WTC11 (cell line): ENCODE measurements around the gene PHC2. TPM values are rescaled to one million over a fixed set of nuclear protein-coding genes. Genes with fewer than 3 reads are reported as not detected.

Source experiments
- ATAC-seq: fragments of 200-7000 bp; cut with Tn5 transposase; 2 replicates; pipeline ENCODE4 v1.10.0; 2021; ENCODE audit warnings: mild to moderate bottlenecking, moderate library complexity
- CTCF ChIA-PET: fragments of 300-600 bp; sonication (Branson Sonifier 250); formaldehyde crosslinking; loops from one replicate; lab custom pipeline; 2021; ENCODE audit warnings: antibody characterized with exemption; lab: Charles Lee
- POLR2A ChIA-PET: fragments of 350-600 bp; sonication (Branson Sonifier 250); formaldehyde crosslinking; loops from one replicate; lab custom pipeline; 2021; ENCODE audit warnings: antibody characterized with exemption; lab: Charles Lee
- DNase-seq: peaks from one replicate; pipeline ENCODE4 v3.0.0; 2021; ENCODE audit warnings: low spot score
- H3K27ac Mint-ChIP-seq: 2 replicates; pipeline ENCODE4 v1.8.0; 2021; ENCODE audit warnings: mixed read lengths
- H3K27me3 Mint-ChIP-seq: 2 replicates; pipeline ENCODE4 v1.8.0; 2021; ENCODE audit warnings: low read depth, mild to moderate bottlenecking, moderate library complexity, mixed read lengths
- H3K36me3 Mint-ChIP-seq: 2 replicates; pipeline ENCODE4 v1.8.0; 2021; ENCODE audit warnings: mixed read lengths
- H3K4me1 Mint-ChIP-seq: 2 replicates; pipeline ENCODE4 v1.8.0; 2022; ENCODE audit warnings: mixed read lengths
- H3K4me3 Mint-ChIP-seq: 2 replicates; pipeline ENCODE4 v1.8.0; 2021; ENCODE audit warnings: mild to moderate bottlenecking, moderate library complexity, mixed read lengths
- H3K9me3 Mint-ChIP-seq: 2 replicates; pipeline ENCODE4 v1.8.0; 2021; ENCODE audit warnings: mixed read lengths
- AFF4 ChIP-seq: sonication (generic); formaldehyde crosslinking; IDR thresholded peaks from 2 replicates; pipeline ENCODE4 v1.8.1; 2023; ENCODE audit warnings: mild to moderate bottlenecking, missing genetic modification reagents, borderline replicate concordance
- ATF2 ChIP-seq: sonication (generic); formaldehyde crosslinking; IDR thresholded peaks from 2 replicates; pipeline ENCODE4 v1.8.1; 2022; ENCODE audit warnings: low read depth, missing genetic modification reagents, borderline replicate concordance
- CDX4 ChIP-seq: fragments of 250-450 bp; sonication (Bioruptor Pico); IDR thresholded peaks from 2 replicates; pipeline ENCODE4 v1.9.0; 2021; ENCODE audit warnings: moderate library complexity, mild to moderate bottlenecking, inconsistent platforms, borderline replicate concordance
- E2F1 ChIP-seq: sonication (generic); formaldehyde crosslinking; IDR thresholded peaks from 2 replicates; pipeline ENCODE4 v1.8.0; 2022; ENCODE audit warnings: mild to moderate bottlenecking, missing genetic modification reagents
- E2F5 ChIP-seq: sonication (generic); formaldehyde crosslinking; IDR thresholded peaks from 2 replicates; pipeline ENCODE4 v1.8.1; 2022; ENCODE audit warnings: mild to moderate bottlenecking, moderate library complexity, missing genetic modification reagents
- EMX1 ChIP-seq: fragments of 250-450 bp; sonication (Bioruptor Pico); IDR thresholded peaks from 2 replicates; pipeline ENCODE4 v1.8.0; 2021; ENCODE audit warnings: mild to moderate bottlenecking
- GABPB1 ChIP-seq: sonication (generic); formaldehyde crosslinking; IDR thresholded peaks from 2 replicates; pipeline ENCODE4 v1.8.1; 2023; ENCODE audit warnings: mild to moderate bottlenecking, missing genetic modification reagents
- JUN ChIP-seq: sonication (generic); formaldehyde crosslinking; IDR thresholded peaks from 2 replicates; pipeline ENCODE4 v1.8.0; 2023; ENCODE audit warnings: mild to moderate bottlenecking, missing genetic modification reagents
- MXD4 ChIP-seq: fragments of 250-450 bp; sonication (Bioruptor Pico); IDR thresholded peaks from 2 replicates; pipeline ENCODE4 v1.8.0; 2021; ENCODE audit warnings: mild to moderate bottlenecking, moderate library complexity, borderline replicate concordance
- NFE2L1 ChIP-seq: sonication (generic); formaldehyde crosslinking; IDR thresholded peaks from 2 replicates; pipeline ENCODE4 v1.8.1; 2023; ENCODE audit warnings: missing genetic modification reagents
- NFYB ChIP-seq: sonication (generic); formaldehyde crosslinking; conservative IDR thresholded peaks from 2 replicates; pipeline ENCODE4 v1.8.0; 2022; ENCODE audit warnings: low read depth, missing genetic modification reagents
- NR1H2 ChIP-seq: sonication (generic); formaldehyde crosslinking; IDR thresholded peaks from 2 replicates; pipeline ENCODE4 v1.9.0; 2021; ENCODE audit warnings: mild to moderate bottlenecking, moderate library complexity, missing genetic modification reagents
- PREB ChIP-seq: sonication (generic); formaldehyde crosslinking; IDR thresholded peaks from 2 replicates; pipeline ENCODE4 v1.8.1; 2022; ENCODE audit warnings: mild to moderate bottlenecking, missing genetic modification reagents, moderate library complexity, borderline replicate concordance
- RELA ChIP-seq: sonication (generic); formaldehyde crosslinking; IDR thresholded peaks from 2 replicates; pipeline ENCODE4 v1.8.1; 2022; ENCODE audit warnings: missing genetic modification reagents, mild to moderate bottlenecking, borderline replicate concordance
- RORB ChIP-seq: fragments of 250-450 bp; sonication (Bioruptor Pico); IDR thresholded peaks from 2 replicates; pipeline ENCODE4 v1.9.0; 2021; ENCODE audit warnings: mild to moderate bottlenecking
- TEAD4 ChIP-seq: sonication (generic); formaldehyde crosslinking; IDR thresholded peaks from 2 replicates; pipeline ENCODE4 v1.8.0; 2022; ENCODE audit warnings: mild to moderate bottlenecking, missing genetic modification reagents
- TP53 ChIP-seq: sonication (generic); formaldehyde crosslinking; IDR thresholded peaks from 2 replicates; pipeline ENCODE4 v1.8.1; 2023; ENCODE audit warnings: mild to moderate bottlenecking, missing genetic modification reagents
- ZBTB21 ChIP-seq: sonication (generic); formaldehyde crosslinking; IDR thresholded peaks from 2 replicates; pipeline ENCODE4 v1.8.1; 2023; ENCODE audit warnings: mild to moderate bottlenecking, missing genetic modification reagents, borderline replicate concordance
- total RNA-seq: library from RNA; stranded (reverse); gene quantifications from 3 replicates; pipeline ENCODE4 v1.2.3, GENCODE V29; 2021

PHC2 gene
- total RNA-seq, 1 experiment from 2014 or later: 7.0 TPM

- TF ChIP-seq RELA (CRISPR knock-in tag) (no peak), TP53 (no peak)
These were observed 53.9 kb downstream of the PHC2 start (continued) for GRCh38 chr1:33377013-33377412.

GRCh38 chr1:33375316-33375715, 55.6 kb downstream of the PHC2 start:
- Mint-ChIP-seq H3K27ac (no peak overlapping the region), H3K4me1 (peaks cover 14% of the 10 kb centered on the region), H3K9me3 (no peaks in the 10 kb centered on the region), H3K36me3 (no peaks in the 10 kb centered on the region), H3K4me3 (no peak overlapping the region), H3K27me3 (peaks cover 7% of the 10 kb centered on the region; the same call in 1 of the 2 replicates)
- CTCF ChIA-PET: interaction anchor here (1.8 kb wide), 1 partner anchor 80 kb away, joined by 5 read pairs; no protein-coding TSS in a partner anchor
- DNase-seq (no peak), ATAC-seq (no peak)
- no peak for TF ChIP-seq NFYB (CRISPR knock-in tag)
- TF ChIP-seq GABPB1: no peak
- no peak for TF ChIP-seq MXD4
- TF ChIP-seq ATF2 (CRISPR knock-in tag): no peak
- no peak for TF ChIP-seq TEAD4 (CRISPR knock-in tag)
- no peak for TF ChIP-seq AFF4 (CRISPR knock-in tag)
- no peak for TF ChIP-seq PREB (CRISPR knock-in tag)
- no peak for TF ChIP-seq E2F5 (CRISPR knock-in tag)
- TF ChIP-seq EMX1 (CRISPR knock-in tag): no peak
- no peak for TF ChIP-seq JUN (CRISPR knock-in tag)
- no peak for TF ChIP-seq TP53
- TF ChIP-seq CDX4: no peak
- no peak for TF ChIP-seq RORB (CRISPR knock-in tag)
- no peak for TF ChIP-seq ZBTB21 (CRISPR knock-in tag)
- no peak for TF ChIP-seq E2F1
- no peak for TF ChIP-seq NFE2L1 (CRISPR knock-in tag)
- TF ChIP-seq NR1H2: no peak
- TF ChIP-seq, all 79 proteins: peak for 0
- POLR2A ChIA-PET: no interaction called here
